ENCODE results near the gene C20orf96.
"Not testable (repeated sequence)": the region's sequence is repeated elsewhere in the genome, so short reads cannot be mapped to it uniquely, and the experiment has no call there.

Gene C20orf96, protein sequence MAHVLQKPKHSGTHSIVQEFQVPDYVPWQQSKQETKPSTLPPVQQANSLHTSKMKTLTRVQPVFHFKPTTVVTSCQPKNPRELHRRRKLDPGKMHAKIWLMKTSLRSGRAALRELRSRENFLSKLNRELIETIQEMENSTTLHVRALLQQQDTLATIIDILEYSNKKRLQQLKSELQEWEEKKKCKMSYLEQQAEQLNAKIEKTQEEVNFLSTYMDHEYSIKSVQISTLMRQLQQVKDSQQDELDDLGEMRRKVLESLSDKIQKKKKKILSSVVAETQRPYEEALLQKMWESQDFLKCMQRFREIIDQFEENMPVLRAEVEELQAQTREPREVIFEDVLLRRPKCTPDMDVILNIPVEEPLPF

GRCh38 chr20:290084-290831 is at the start of gene C20orf96:
Gene C20orf96, minus strand, starts transcription at chr20:290750. Its CDS starts 140 bp downstream, at chr20:290610.
- DNase-seq: peak; percentile 84

GRCh38 chr20:336040-336439 is 45.5 kb upstream of the C20orf96 start:
- DNase-seq: not testable (repeated sequence)

GRCh38 chr20:334578-334977 is 44.0 kb upstream of the C20orf96 start:
- no peak for DNase-seq

DNA sequence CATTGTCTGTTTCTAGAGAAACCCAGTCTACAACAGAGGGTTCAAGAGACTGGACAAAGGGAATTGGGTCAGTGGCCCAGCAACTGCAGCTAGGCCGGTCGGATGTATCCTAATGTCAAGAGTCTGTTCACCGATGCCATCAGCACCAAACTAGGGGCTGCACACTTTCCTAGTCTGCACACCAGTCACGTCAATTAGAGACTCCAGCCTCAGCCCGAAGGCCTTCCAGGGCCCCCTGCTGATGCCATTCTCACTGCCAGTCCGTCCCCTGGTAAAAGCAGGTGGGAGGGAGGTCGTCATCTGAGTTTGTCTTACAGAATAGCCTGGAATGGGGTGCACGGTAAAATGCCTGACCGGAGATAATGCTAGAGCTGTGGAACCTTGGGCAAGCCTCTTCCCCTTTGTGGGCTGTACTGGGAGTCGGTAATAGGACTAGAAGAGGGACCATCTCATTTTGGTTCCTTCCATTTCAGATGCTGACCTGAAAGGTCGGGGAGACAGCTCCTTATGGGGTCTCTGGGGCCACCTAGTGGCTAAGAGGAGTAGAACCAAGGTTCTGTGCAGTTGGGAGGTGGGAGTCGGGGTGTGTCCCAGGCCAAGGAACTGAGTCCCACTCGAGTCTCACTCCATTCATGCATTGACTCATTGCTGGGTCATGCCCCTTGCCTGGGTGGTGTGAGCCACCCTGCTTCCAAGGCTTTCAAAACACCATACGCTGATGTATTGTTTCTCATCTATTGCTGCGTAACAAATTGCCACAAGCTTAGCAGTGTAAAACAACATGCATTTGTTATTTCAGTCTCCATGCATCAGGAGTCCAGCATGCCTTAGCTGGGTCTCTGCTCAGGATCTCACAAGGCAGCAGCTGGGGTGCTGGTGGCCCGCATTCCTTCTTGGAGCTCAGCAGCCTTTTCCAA is 39.9 kb upstream of the C20orf96 start:
- peak; percentile 23 for DNase-seq

DNA sequence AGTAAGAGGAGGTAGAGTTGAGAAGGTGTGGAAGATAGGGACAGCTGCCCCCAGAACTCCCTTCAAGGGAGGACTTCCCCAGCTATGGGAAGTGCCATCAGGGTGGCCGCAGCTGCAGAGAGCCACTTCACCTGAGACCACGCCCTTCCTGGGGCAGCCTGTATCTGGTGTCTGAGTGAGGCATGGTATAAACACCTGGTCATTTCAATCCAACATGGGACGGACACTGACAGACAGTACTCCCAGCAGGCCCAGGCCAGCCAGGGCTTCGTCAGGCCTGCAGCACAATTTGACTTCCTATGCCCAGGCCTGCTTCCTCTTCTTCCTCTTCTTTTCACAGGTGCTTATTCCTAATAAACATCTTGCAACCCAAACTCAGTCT is 39.3 kb upstream of the C20orf96 start:
- peak; percentile 28 for DNase-seq

- DNase-seq: no peak
These were observed 38.6 kb upstream of the C20orf96 start for GRCh38 chr20:328975-329695.

DNA sequence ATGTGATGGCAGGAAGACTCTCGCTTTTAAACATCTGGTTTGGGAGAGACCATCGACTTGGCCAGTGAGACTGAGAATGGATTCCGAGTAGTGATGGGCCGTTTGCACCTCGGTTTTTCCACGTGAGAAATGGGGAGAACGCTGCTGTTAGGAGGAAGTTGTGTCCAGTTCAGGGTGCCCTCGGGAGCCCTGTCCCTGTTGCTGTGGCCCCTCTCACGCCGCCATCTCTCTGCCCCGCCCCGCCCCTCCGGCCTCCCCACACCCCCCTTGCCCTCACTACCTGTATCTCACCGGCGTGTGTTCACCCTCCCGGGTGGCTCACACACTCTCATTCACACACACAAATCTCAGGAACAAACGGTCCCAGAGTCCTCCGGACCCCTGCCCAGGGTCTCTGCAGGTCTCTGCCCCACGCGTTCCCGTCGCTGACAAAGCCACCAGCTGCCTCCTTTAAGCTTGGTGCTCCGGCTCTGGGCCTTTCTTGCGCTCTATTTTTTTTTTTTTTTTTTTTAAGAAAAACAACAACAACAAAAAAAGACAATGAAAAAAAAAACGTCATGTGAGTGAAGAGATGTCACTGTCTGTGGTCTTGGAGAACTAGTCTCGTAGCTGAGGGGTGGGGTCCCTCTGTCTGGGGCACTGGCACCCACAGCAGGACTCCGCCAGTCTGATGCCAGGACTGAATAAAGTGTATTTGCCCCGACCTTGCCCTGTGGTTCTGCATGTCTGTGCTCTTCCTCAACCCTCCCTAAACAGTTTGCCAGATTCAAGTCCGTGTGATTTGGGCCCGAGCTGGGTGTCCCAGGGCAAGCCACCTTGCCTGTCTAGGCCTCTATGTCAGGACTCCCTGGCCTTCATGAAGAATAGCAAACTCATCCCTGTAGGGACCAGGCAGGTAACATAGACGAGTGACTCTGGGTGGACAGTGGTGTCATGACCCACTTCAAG is 37.8 kb upstream of the C20orf96 start:
- DNase-seq: no peak

GRCh38 chr20:327186-328026 is 36.9 kb upstream of the C20orf96 start:
- peak; percentile 80 for DNase-seq

GRCh38 chr20:326645-327185 is 36.2 kb upstream of the C20orf96 start:
- DNase-seq: no peak

- peak; percentile 39 for DNase-seq
These were observed 35.5 kb upstream of the C20orf96 start for GRCh38 chr20:325889-326644.

- peak; percentile 89 for DNase-seq
These were observed 34.7 kb upstream of the C20orf96 start, which contains the start of gene SOX12 for GRCh38 chr20:325045-325888. Gene SOX12, plus strand, starts transcription at chr20:325552. Its CDS starts 373 bp downstream, at chr20:325925.

DNA sequence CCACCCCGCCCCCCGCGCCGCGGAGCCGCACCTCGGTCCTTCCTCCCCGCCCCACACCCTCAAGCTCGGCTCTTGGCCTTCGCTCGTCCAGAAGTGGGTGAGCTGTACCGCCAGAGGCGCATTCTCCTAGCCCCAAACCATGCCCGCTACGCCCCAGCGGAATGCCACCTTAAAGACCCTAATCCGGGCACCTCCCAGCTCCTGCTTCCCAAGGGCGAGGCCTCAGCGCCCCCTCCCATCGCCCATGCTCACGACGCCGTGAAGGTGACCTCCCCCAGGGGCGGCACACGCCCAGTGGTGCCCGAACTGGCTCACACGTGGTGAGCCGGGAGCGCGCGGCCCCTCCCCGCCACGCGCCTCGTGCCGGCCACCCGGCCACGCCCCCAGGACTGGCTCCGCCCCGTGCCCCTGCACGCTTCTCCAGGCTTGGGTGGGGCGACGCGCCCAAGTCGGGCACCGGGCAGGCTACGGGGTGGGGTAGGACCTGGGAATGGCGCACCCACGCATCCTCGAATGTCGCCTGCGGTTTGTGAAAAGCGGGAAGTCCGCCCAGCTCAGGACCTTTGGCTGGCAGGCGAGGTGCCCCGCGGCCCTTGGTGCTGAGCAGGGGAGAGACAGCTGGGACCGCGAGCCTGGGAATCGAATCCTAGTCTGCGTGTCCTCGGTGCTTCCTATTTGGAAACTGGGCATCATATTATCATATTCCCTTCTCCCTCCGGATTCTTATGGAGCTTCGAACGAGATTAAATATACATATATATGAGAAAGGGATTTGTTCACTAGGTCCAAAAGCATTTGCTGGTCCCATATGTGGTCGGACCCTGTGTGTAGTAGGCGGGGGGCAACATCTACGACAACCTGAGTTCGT is 33.9 kb upstream of the C20orf96 start:
- DNase-seq: peak; percentile 67

DNA sequence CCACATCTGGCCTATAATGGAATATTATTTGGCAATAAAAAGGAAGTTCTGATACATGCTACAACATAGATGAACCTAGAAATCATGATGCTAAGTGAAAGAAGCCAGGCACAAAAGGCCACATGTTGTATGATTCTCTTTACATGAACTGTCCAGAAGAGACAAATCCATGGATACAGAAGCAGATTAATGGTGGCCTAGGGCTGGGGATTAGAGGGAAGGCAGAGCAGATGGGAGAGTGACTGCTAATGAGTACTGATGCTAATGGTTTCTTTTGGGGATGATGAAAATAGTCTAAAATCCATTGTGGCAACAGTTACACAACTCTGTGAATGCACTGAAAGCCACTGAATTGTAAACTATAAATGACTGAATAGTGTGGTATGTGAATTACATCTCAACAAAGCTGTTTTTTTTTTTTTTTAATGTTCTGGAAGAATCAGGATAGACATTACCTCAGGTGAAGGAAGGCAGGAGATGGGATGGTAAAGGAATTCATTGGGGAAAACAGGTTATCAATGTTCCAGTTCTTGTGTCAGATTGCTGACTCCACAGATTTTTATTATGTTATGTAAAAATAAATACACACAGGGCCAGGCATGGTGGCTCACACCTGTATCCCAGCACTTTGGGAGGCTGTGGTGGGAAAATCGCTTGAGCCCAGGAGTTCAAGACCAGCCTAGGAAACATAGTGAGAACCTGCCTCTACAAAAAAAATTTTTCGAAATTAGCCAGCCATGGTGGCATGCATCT is 25.9 kb upstream of the C20orf96 start:
- DNase-seq: no peak

DNA sequence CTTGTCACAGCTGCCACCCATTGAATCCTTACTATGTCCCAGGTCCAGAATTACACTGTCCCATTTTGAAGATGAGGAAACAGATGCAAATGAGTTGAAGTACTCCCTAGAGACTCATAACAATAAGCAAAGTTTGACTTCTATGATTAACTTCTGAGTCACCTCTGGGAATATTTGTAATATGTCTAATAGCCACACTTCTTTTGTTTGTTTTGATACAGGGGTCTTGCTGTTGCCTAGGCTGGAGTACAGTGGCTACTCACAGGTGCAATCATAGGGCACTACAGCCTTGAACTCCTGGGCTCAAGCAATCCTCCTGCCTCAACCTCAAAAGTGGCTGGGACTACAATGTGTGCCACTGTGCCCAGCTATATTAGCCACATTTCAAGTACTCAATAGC is 23.4 kb upstream of the C20orf96 start:
- no peak for DNase-seq

GRCh38 chr20:313402-313801 is 22.9 kb upstream of the C20orf96 start:
- DNase-seq: no peak

- no peak for DNase-seq
These were observed 22.3 kb upstream of the C20orf96 start for GRCh38 chr20:312866-313265.

Data from DMS153 (cell line).